Activated naive CD8-positive, alpha-beta T cell treated with anti-CD3 and anti-CD28 coated beads, Interleukin-2, amount 10 ng/mL, durations not matched to agents 7 days and 5 days (primary cell): Measurements from ENCODE around the gene PTPRM. TPM values are rescaled to one million over a fixed set of nuclear protein-coding genes. Genes with fewer than 3 reads are reported as not detected.

Source experiments
- ATAC-seq: fragments of 150-1000 bp; cut with Tn5 transposase; one replicate; pipeline ENCODE4 v1.10.0; 2021; ENCODE audit warnings: low read depth, moderate library complexity
- POLR2A ChIA-PET: fragments of 350-600 bp; sonication (Branson Sonifier 250); formaldehyde crosslinking; loops from one replicate; lab custom pipeline; 2021; ENCODE audit warnings: antibody characterized with exemption; lab: Charles Lee
- DNase-seq: peaks from one replicate; pipeline ENCODE4 v3.0.0; 2021
- H3K27ac Mint-ChIP-seq: one replicate; pipeline ENCODE4 v1.8.0; 2022; ENCODE audit warnings: mild to moderate bottlenecking, mixed read lengths
- H3K27me3 Mint-ChIP-seq: one replicate; pipeline ENCODE4 v1.8.0; 2022; ENCODE audit warnings: mild to moderate bottlenecking, moderate library complexity, mixed read lengths
- H3K36me3 Mint-ChIP-seq: one replicate; pipeline ENCODE4 v1.8.0; 2021; ENCODE audit warnings: mild to moderate bottlenecking, mixed read lengths
- H3K4me1 Mint-ChIP-seq: one replicate; pipeline ENCODE4 v1.8.0; 2021; ENCODE audit warnings: mixed read lengths
- H3K4me3 Mint-ChIP-seq: one replicate; pipeline ENCODE4 v1.8.0; 2022; ENCODE audit warnings: mild to moderate bottlenecking, moderate library complexity, mixed read lengths
- H3K9me3 Mint-ChIP-seq: one replicate; pipeline ENCODE4 v1.8.0; 2021; ENCODE audit warnings: mixed read lengths
- total RNA-seq, 2 experiments: library from RNA; stranded (reverse); gene quantifications; one replicate each; pipeline ENCODE4 v1.2.3, GENCODE V29; 2021

Gene PTPRM
- total RNA-seq, 2 experiments from 2014 or later: 6.5 to 6.6 TPM

DNA sequence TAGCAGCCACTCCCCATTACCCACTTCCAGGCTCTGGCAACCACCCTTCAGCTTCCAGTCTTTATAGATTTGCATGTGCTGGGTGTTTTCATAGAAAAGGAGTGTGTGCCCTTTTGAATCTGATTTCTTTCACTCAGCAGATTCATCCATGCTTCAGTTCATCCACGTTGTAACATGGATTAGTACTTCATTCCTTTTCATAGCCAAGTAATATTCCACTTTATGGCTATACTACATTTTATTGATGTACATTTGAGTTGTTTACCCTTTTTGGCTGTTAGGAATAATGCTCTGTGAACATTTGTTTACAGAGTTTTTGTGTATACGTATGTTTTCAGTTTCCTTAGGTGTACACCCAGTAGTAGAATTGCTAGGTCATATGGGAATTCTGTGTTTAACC, 836.6 kb downstream of the PTPRM start:
- Mint-ChIP-seq H3K9me3 (no peaks in the 10 kb centered on the region), H3K4me1 (no peaks in the 10 kb centered on the region), H3K36me3 (no peaks in the 10 kb centered on the region), H3K27ac (no peak overlapping the region), H3K4me3 (no peak overlapping the region), H3K27me3 (peaks cover 2% of the 10 kb centered on the region)
- no peak for DNase-seq
- POLR2A ChIA-PET: no interaction called here
- ATAC-seq: no peak

DNA sequence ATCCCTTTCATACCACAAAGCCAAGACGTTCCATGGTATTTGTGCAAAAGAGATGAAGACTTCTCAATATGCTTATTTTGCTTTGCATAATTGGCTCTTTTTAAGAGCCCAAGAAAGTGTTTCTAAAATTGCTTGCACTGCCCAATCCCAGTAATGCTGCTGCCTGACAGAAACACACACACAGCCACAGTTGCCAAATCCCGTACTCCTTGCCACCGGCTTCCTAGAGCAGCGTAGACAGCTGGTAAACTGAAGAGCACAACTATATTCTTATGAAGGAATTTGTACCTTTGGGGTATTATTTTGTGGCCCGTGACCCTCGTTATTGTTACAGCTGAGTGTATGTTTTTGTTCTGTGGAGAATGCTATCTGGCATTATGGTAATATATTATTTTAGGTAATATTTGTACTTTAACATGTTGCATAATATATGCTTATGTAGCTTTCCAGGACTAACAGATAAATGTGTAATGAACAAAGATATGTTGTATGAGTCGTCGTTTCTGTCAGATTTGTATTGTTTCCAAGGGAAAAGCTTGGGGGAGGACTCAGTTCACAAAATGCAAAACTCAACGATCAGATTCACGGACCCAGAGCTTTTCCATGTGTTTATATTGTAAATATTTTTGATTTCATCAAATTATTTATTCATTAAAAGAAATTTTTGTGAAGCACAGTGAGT, 839.2 kb downstream of the PTPRM start:
- Mint-ChIP-seq H3K4me1 (no peaks in the 10 kb centered on the region), H3K4me3 (no peak overlapping the region), H3K27ac (no peak overlapping the region), H3K9me3 (peaks cover 6% of the 10 kb centered on the region), H3K36me3 (no peaks in the 10 kb centered on the region), H3K27me3 (peaks cover 2% of the 10 kb centered on the region)
- ATAC-seq: no peak
- POLR2A ChIA-PET: no interaction called here
- no peak for DNase-seq

DNA sequence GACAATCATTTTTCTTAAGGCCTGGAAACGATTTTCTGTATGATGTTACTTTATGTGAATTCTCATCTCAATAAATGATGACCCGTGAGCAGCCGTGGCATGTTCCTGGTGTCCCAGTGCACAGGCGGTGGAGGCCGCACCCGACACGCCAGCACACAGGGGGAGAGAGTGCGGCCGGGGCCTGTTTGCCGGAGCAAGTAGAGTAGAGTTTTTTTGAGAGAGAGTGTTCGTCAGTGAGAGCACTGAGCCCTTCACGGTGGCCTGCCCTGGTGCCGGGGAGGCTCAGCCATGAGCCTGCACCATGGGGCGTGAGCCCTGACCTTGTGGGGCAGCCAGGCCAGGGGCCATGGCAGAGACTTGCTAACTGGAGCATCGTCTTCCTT, 839.7 kb downstream of the PTPRM start:
- no peak overlapping the region for H3K27ac Mint-ChIP-seq
- no peaks in the 10 kb centered on the region for H3K4me1 Mint-ChIP-seq
- no peak overlapping the region for H3K4me3 Mint-ChIP-seq
- peaks cover 2% of the 10 kb centered on the region for H3K27me3 Mint-ChIP-seq
- no peak for DNase-seq
- H3K36me3 Mint-ChIP-seq: no peaks in the 10 kb centered on the region
- no peak for ATAC-seq
- POLR2A ChIA-PET: no interaction called here
- H3K9me3 Mint-ChIP-seq: peaks cover 8% of the 10 kb centered on the region

DNA sequence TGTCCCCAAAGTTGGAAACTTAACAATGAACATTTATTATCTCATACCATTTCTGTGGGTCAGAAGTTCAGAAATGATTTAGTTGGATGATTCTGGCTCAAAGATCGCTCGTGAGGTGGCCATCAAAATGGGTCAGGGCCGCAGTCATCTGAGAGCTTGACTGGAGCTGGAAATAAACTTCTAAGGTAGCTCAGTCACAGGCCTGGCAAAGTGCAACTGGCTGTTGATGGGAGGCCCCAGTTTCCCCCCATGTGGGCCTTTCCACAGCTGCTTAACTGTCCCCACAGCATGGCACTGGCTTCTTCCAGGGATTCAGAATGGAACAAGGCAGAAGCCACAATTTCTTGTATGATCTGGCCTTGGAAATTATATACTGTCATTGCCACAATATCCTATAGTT, 842.0 kb downstream of the PTPRM start:
- Mint-ChIP-seq H3K4me3 (no peak overlapping the region), H3K9me3 (peaks cover 8% of the 10 kb centered on the region), H3K27ac (no peak overlapping the region), H3K27me3 (no peaks in the 10 kb centered on the region), H3K36me3 (no peaks in the 10 kb centered on the region), H3K4me1 (no peaks in the 10 kb centered on the region)
- DNase-seq: no peak
- POLR2A ChIA-PET: no interaction called here
- ATAC-seq: no peak

DNA sequence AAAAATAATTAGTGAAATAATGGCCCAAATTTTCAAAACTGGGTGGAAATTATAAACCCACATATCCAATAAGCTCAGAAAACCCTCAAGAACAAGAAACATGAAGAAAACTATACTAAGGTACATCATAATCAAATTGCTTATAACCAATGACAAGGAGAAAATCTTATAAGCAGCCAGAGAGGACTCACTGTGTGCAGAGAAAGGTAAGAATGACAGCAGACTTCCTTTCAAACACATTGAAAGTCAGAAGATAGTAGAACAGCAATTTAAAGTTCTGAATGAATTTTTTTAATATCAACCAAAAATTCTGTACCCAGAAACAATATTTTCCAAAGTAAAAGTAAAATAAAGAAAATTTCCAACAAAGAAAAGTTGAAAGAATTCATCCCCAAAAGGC, 844.4 kb downstream of the PTPRM start:
- peaks cover 1% of the 10 kb centered on the region for H3K27me3 Mint-ChIP-seq
- DNase-seq (no peak), ATAC-seq (no peak)
- POLR2A ChIA-PET: no interaction called here
- no peaks in the 10 kb centered on the region for H3K36me3 Mint-ChIP-seq
- H3K4me1 Mint-ChIP-seq: no peaks in the 10 kb centered on the region
- H3K27ac Mint-ChIP-seq: no peak overlapping the region
- H3K4me3 Mint-ChIP-seq: no peak overlapping the region
- peaks cover 8% of the 10 kb centered on the region for H3K9me3 Mint-ChIP-seq

DNA sequence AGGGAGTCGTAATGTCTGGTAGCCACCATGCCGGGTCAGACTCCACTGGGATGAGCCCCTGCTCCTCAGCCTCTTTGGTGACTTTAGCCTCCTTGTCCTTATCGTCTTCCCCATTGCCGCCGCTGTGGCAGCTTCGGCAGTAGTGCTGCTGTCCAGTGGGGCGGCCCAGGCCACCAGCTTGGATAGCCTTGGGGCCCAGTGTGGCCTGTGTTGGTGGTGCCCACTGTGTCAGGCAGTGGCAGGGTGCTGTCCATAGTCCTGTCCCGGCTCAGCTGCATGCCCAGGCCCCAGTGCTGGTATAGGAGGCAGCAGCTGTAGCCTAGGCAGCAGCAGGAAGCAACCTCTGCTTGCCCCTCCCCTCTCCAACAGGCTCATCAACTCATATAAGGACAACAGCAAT, 845.0 kb downstream of the PTPRM start:
- Mint-ChIP-seq H3K27me3 (peaks cover 1% of the 10 kb centered on the region), H3K9me3 (peaks cover 8% of the 10 kb centered on the region), H3K27ac (no peak overlapping the region), H3K36me3 (no peaks in the 10 kb centered on the region), H3K4me3 (no peak overlapping the region), H3K4me1 (no peaks in the 10 kb centered on the region)
- ATAC-seq (no peak), DNase-seq (no peak)
- POLR2A ChIA-PET: no interaction called here

DNA sequence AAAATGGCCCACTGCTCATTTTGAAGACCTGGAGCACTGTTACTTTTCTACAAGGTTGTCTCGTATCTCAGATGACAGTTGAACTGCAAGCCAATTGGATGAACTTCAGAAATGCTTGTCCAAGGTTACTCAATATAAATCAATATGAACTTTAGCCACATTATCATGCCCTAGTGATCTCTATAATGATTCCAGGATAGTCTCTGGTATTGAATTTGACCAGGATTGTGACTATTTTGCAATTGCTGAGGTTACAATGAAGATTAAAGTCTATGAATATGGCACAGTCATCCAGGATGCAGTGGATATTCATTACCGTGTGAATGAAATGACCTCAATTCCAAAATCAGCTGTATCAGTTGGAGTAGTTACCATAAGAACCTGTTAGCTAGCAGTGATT, 846.1 kb downstream of the PTPRM start:
- ATAC-seq: no peak
- POLR2A ChIA-PET: no interaction called here

DNA sequence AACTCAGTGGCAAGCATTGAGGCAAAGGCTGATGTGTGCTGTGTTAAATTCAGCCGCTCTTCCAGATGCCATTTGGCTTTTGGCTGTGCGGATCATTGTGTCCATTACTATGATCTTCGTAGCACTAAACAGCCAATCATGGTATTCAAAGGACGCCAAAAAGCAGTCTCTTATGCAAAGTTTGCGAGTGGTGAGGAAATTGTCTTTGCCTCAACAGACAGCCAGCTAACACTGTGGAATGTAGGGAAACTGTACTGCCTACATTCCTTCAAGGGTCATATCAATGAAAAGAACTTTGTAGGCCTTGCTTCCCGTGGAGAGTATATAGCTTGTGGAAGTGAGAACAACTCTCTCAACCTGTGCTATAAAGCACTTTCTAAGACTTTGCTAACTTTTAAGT, 846.6 kb downstream of the PTPRM start:
- Mint-ChIP-seq H3K27ac (no peak overlapping the region), H3K36me3 (no peaks in the 10 kb centered on the region), H3K4me1 (no peaks in the 10 kb centered on the region), H3K27me3 (peaks cover 1% of the 10 kb centered on the region), H3K9me3 (peaks cover 8% of the 10 kb centered on the region), H3K4me3 (no peak overlapping the region)
- ATAC-seq (no peak), DNase-seq (no peak)
- POLR2A ChIA-PET: no interaction called here

More for the DNA sequence above, 846.1 kb downstream of the PTPRM start:
- H3K4me1 Mint-ChIP-seq: no peaks in the 10 kb centered on the region
- no peak for DNase-seq
- H3K9me3 Mint-ChIP-seq: peaks cover 8% of the 10 kb centered on the region
- peaks cover 1% of the 10 kb centered on the region for H3K27me3 Mint-ChIP-seq
- H3K4me3 Mint-ChIP-seq: no peak overlapping the region
- H3K27ac Mint-ChIP-seq: no peak overlapping the region
- H3K36me3 Mint-ChIP-seq: no peaks in the 10 kb centered on the region

DNA sequence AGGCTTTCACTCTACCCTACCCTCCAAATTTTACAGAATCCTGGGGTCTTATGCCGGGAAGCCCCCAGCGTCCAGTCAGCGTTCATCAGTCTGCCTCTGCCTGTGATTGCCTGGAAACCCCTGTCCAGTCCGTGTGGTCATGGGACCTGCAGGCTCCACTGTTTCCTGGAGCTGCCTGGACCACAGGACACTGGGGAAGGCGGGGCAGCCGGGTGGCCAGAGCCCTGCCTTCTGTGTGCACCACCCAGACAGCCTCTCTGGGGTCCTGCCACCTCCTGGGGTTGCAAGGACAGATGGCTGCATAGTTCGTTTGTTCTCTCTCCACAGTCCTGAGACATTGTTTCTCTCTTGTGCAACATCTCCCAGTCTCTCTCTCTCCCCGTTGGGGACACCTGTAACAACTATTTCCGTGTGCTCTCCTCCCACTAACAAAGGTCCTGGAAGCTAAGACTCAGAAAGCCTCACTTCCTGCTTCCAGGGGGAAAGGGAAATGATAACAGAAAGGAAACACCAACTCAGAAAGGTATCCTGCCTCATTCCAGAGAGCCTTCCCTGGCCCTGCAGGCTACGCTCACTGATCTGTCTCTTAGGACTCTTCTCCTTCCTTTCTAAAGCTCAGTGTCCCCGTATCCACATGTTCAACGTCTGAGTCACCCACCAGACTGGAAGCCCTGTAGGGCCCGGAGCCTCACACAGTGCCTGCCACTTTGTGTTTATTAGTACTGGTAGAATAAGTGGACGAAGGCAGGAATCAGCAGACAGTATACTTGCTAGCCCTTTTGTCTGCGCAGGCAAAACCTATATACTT, 849.3 kb downstream of the PTPRM start:
- Mint-ChIP-seq H3K4me3 (no peak overlapping the region), H3K27ac (no peak overlapping the region), H3K27me3 (peaks cover 1% of the 10 kb centered on the region), H3K4me1 (no peaks in the 10 kb centered on the region), H3K36me3 (no peaks in the 10 kb centered on the region), H3K9me3 (peaks cover 2% of the 10 kb centered on the region)
- ATAC-seq (no peak), DNase-seq (no peak)
- POLR2A ChIA-PET: no interaction called here

DNA sequence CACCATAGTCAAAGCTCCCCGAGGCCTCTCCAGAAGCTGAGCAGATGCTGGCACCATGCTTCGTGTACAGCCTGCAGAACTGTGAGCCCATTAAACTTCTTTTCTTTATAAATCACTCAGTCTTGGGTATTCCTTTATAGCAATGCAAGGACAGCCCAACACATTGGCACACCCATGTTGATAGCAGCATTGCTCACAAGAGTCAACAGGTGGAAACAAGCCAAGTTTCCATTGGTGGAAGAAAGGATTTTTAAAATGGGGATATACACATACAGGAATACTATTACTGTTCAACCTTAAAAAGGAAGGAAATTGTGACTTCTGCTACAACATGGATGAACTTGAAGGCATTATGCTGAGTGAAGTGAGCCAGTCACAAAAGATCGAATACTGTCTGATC, 855.3 kb downstream of the PTPRM start:
- peaks cover 3% of the 10 kb centered on the region for H3K9me3 Mint-ChIP-seq
- no peaks in the 10 kb centered on the region for H3K4me1 Mint-ChIP-seq
- no peak overlapping the region for H3K27ac Mint-ChIP-seq
- POLR2A ChIA-PET: no interaction called here
- no peaks in the 10 kb centered on the region for H3K27me3 Mint-ChIP-seq
- H3K4me3 Mint-ChIP-seq: no peak overlapping the region
- ATAC-seq: no peak
- H3K36me3 Mint-ChIP-seq: no peaks in the 10 kb centered on the region
- no peak for DNase-seq

DNA sequence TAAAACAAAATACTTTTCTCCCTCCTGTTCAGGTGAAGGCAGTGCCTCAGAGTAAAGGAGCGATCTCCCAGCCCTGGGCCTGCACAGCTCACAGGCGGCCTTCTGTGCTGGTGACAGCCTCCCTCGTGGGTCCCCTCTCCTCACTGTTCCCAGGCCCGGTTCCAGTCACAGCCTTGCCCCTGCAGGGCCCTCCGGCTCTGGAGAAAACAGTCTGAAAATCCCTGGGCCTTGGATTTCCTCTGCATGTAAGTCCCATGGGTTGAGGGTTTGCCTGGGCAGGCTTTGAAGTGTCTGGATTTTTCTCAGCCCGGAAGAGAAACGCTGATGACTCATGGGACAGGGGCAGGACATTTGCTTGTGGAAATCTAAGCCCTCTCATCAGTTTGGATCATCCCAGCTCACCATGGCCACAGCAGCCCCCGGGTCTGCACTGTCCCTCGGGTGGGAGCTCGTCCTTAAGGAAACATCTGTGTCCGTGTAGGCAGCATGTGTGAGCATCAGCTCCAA, 856.0 kb downstream of the PTPRM start:
- Mint-ChIP-seq H3K27ac (no peak overlapping the region), H3K4me3 (no peak overlapping the region), H3K36me3 (no peaks in the 10 kb centered on the region), H3K4me1 (no peaks in the 10 kb centered on the region), H3K27me3 (no peaks in the 10 kb centered on the region), H3K9me3 (peaks cover 3% of the 10 kb centered on the region)
- ATAC-seq (no peak), DNase-seq (no peak)
- POLR2A ChIA-PET: no interaction called here

DNA sequence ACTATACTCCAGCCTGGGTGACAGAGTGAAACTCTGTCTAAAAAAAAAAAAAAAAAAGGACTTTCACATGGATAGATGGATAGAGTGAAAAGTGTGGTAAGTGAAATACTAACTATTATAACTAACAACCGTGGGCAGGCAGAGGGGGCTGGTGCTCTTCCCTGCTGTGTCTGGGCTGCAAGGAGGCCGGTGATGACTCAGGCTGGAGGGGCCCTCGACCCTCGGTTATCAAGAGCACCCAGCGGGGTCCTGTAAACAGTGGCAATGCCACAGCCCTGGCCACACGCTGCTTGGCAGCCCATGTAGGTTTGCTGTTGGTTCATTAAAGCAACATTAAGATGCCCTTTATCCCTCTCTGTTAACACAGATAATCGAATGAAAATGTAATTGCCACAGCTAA, 857.4 kb downstream of the PTPRM start:
- no peaks in the 10 kb centered on the region for H3K27me3 Mint-ChIP-seq
- H3K4me3 Mint-ChIP-seq: no peak overlapping the region
- no peaks in the 10 kb centered on the region for H3K36me3 Mint-ChIP-seq
- POLR2A ChIA-PET: no interaction called here
- peaks cover 3% of the 10 kb centered on the region for H3K9me3 Mint-ChIP-seq
- DNase-seq: no peak
- no peak overlapping the region for H3K27ac Mint-ChIP-seq
- no peak for ATAC-seq
- H3K4me1 Mint-ChIP-seq: no peaks in the 10 kb centered on the region

DNA sequence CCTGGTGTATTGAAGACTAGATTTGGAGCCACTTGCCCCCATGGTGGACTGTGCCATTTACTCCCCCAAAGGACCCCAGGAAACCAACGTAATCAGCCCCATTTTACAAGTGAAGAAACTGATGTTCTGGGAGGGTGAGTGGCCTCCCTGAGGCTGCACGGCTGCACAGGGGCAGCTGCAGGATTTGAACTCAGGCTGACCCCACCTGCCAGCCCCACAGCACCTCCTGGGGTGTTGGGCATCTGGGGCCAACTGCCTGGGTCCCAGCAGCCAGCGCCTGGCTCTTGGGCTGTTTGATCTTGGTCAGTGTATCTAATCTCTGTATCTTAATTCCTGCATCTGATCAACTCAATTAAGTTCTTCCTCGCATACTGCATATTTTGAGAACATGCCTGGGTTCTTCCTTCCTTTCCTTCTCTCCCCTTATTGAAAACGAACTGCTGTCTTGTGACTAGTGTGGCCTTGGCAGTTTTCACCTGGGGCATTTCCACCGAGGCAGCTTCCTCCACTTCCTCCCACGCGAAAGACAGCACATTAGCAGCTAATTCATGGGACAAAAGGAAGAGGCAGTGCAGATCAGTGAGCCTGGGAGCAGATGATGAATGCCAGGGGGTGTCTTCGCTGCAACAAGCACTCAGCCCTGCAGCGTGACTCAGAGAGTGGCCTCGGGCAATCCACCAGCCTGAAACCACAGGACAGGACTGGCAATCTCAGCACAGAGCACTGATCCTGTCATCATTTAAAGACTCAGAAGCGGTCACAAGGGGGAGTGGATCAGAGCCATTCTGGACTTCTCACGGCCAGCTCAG, 858.0 kb downstream of the PTPRM start:
- POLR2A ChIA-PET: no interaction called here
- H3K27ac Mint-ChIP-seq: no peak overlapping the region
- H3K4me1 Mint-ChIP-seq: no peaks in the 10 kb centered on the region
- DNase-seq: no peak
- peaks cover 3% of the 10 kb centered on the region for H3K9me3 Mint-ChIP-seq
- no peak for ATAC-seq
- H3K4me3 Mint-ChIP-seq: no peak overlapping the region
- no peaks in the 10 kb centered on the region for H3K27me3 Mint-ChIP-seq
- no peaks in the 10 kb centered on the region for H3K36me3 Mint-ChIP-seq
